Measurements from ENCODE around the gene CHADL. TPM values are rescaled to one million over a fixed set of nuclear protein-coding genes. Genes with fewer than 3 reads are reported as not detected.

Gene CHADL
- total RNA-seq, 5 donors from 2014 or later (not counting 1 experiment from before 2014, with no cell fraction given) = 0.75 to 2.3 (median 1.2) TPM

DNA sequence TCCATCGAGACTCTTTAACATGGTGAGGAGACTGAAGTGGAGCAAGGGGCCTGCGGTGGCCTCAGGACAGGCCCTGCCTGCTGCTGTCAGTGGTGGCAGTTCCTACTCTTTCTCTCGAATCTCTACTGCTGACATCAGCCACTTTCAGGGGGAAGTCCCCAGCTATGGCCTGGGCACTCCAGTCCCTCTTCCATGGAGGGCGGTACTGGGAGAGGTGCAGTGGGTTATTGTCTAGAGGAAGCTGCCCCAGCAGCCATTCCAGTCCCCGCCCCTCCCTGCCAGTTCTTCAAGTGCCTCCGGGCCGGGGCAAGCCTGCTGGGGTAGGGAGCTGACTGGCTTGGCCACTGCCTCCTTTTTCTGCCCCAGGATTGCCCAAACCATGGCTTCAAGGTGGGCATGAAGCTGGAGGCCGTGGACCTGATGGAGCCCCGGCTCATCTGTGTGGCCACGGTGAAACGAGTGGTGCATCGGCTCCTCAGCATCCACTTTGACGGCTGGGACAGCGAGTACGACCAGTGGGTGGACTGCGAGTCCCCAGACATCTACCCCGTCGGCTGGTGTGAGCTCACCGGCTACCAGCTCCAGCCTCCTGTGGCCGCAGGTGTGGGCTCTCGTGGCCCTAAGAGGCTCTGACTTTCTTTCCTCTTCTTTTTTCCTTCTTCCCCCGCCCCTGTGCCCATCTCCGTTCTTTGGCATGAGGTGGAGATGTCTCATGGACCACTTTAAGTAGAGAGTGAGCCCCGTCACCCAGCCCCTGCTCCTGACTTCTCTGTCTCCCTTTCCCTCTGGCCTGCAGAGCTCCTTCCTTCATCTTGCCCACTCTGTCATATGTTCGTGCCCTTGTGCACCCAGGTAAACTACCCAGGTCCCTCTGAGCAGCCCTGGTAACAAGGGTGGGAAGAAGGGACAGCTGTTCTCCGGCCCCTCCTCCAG lies 13.7 kb downstream of the CHADL start:
- no peaks in the 10 kb centered on the region for H3K4me1 Mint-ChIP-seq
- Histone ChIP-seq H3K27ac (ENCODE audit: low read length) (no peak overlapping the region), H3K9me3 (no peaks in the 10 kb centered on the region), H3K36me3 (ENCODE audit: control insufficient read depth in 2 of 2, extremely low read depth in 1 of 2, insufficient read depth in 1 of 2, low read length in 1 of 2) (peaks cover 13 to 84% of the 10 kb centered on the region in 2 donors), H3K4me1 (ENCODE audit: control insufficient read depth in 1 of 2, extremely low read depth in 1 of 2, insufficient read depth in 2 of 2, low read length in 2 of 2) (no peaks in the 10 kb centered on the region), H3K4me3 (ENCODE audit: control insufficient read depth in 1 of 2, extremely low read depth in 1 of 2, low read length in 1 of 2) (no peak overlapping the region), H3K27me3 (replicated peaks in 1 of 2; ENCODE audit: control insufficient read depth in 2 of 2, extremely low read depth in 1 of 2, insufficient read depth in 2 of 2, low read length in 1 of 2) (no peaks in the 10 kb centered on the region)
- no peak overlapping the region for H3K27ac Mint-ChIP-seq
- WGBS (ENCODE audit: insufficient coverage) = 96% methylated on average over 19 of the region's 26 CpGs
- DNase-seq (no peak), ATAC-seq (replicated peaks in 1 of 4) (no peak)
- POLR2A ChIA-PET = interaction anchor here in 1 of 2 donors (0.5 kb wide), 1 partner anchor 696 kb away, joined by 6 read pairs; no protein-coding TSS in a partner anchor
- H3K4me3 Mint-ChIP-seq = no peak overlapping the region
- no peaks in the 10 kb centered on the region for H3K9me3 Mint-ChIP-seq
- no peaks in the 10 kb centered on the region for H3K27me3 Mint-ChIP-seq
- peaks cover 35% of the 10 kb centered on the region for H3K36me3 Mint-ChIP-seq
- CTCF ChIA-PET = no interaction called here

DNA sequence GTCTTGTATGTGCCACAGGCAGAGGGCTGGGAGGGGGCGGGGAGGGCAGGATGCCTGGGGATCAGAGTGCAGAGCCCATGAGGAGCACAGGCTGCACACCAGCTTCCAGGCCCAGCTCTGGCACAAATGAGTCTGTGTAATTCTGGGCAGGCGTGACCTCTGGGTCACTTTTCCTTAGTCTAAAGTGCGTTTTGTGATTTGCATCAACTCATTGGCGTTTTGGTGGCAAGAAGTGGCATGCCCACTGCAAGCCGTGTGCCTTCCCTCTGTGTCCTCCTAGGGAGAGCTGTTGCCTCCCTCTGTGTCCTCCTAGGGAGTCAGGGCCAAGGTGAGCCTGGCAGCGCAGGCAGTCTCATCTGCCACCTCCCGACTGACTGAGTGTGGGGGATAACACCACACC lies 17.2 kb downstream of the CHADL start:
- ChIA-PET CTCF (interaction anchor here (0.5 to 1.1 kb wide), 2 partner anchors 14 to 324 kb away, joined by 3 to 4 read pairs; no protein-coding TSS in a partner anchor), POLR2A (no interaction called here)
- no peaks in the 10 kb centered on the region for H3K27me3 ChIP-seq (replicated peaks in 1 of 2; ENCODE audit: control insufficient read depth in 2 of 2, extremely low read depth in 1 of 2, insufficient read depth in 2 of 2, low read length in 1 of 2)
- ATAC-seq (replicated peaks in 1 of 4) = no peak
- Mint-ChIP-seq H3K4me1 (peaks cover 0 to 4% (median 0%) of the 10 kb centered on the region in 3 donors), H3K36me3 (peaks cover 33% of the 10 kb centered on the region), H3K27ac (no peak overlapping the region), H3K27me3 (no peaks in the 10 kb centered on the region), H3K9me3 (no peaks in the 10 kb centered on the region), H3K4me3 (no peak overlapping the region)
- H3K36me3 ChIP-seq (ENCODE audit: control insufficient read depth in 2 of 2, extremely low read depth in 1 of 2, insufficient read depth in 1 of 2, low read length in 1 of 2) = peaks cover 19 to 86% of the 10 kb centered on the region in 2 donors
- no peaks in the 10 kb centered on the region for H3K4me1 ChIP-seq (ENCODE audit: control insufficient read depth in 1 of 2, extremely low read depth in 1 of 2, insufficient read depth in 2 of 2, low read length in 2 of 2)
- H3K9me3 ChIP-seq = no peaks in the 10 kb centered on the region
- DNase-seq = no peak
- H3K4me3 ChIP-seq (ENCODE audit: control insufficient read depth in 1 of 2, extremely low read depth in 1 of 2, low read length in 1 of 2) = no peak overlapping the region
- 96% methylated on average over 5 of the region's 7 CpGs for WGBS (ENCODE audit: insufficient coverage)
- H3K27ac ChIP-seq (ENCODE audit: low read length) = no peak overlapping the region

DNA sequence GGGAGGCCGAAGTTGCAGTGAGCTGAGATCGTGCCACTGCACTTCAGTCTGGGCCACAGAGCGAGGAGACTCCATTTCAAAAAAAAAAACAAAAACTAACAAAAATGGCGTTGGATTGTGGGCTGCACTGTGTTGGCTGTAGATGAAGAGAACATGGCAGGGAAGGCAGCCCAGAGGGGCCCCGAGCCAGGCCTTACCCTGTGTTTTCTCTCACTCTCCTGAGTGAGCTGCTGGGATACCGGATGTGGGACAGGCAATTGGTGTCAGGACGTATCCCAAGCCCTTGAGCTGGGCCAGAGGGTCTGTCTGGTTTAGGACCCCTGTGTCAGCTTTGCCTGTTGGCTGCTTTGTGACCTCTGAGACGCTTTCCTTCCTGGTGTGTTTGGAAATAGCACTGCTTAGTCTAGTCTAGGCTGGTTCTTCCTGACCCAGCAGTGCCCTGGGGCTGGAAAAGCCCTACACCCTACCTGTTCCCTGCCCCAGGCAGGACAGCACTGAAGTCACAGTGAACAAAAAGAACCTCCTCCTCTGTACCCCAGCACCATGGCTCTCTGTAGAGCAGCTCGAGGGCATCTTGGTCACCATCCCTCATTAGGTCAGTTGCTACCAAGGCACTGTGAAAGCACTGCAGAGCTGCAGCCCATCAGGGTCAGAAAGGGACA lies 17.8 kb downstream of the CHADL start:
- peaks cover 0 to 2% of the 10 kb centered on the region in 2 experiments for H3K4me1 ChIP-seq (ENCODE audit: control insufficient read depth in 1 of 2, extremely low read depth in 1 of 2, insufficient read depth in 2 of 2, low read length in 2 of 2)
- no peak for ATAC-seq (replicated peaks in 1 of 4)
- H3K36me3 ChIP-seq (ENCODE audit: control insufficient read depth in 2 of 2, extremely low read depth in 1 of 2, insufficient read depth in 1 of 2, low read length in 1 of 2) = peaks cover 17 to 82% of the 10 kb centered on the region in 2 donors
- WGBS (ENCODE audit: insufficient coverage) = 97% methylated on average over 5 of the region's 9 CpGs
- POLR2A ChIA-PET = no interaction called here
- H3K27me3 ChIP-seq (replicated peaks in 1 of 2; ENCODE audit: control insufficient read depth in 2 of 2, extremely low read depth in 1 of 2, insufficient read depth in 2 of 2, low read length in 1 of 2) = no peaks in the 10 kb centered on the region
- Mint-ChIP-seq H3K27ac (no peak overlapping the region), H3K9me3 (no peaks in the 10 kb centered on the region), H3K36me3 (peaks cover 33% of the 10 kb centered on the region), H3K4me3 (no peak overlapping the region), H3K4me1 (peaks cover 2 to 5% (median 3%) of the 10 kb centered on the region in 3 donors), H3K27me3 (no peaks in the 10 kb centered on the region)
- CTCF ChIA-PET = interaction anchor here (0.5 to 1.1 kb wide), 2 partner anchors 15 to 323 kb away, joined by 3 to 4 read pairs; no protein-coding TSS in a partner anchor
- no peak overlapping the region for H3K27ac ChIP-seq (ENCODE audit: low read length)
- H3K9me3 ChIP-seq = no peaks in the 10 kb centered on the region
- no peak overlapping the region for H3K4me3 ChIP-seq (ENCODE audit: control insufficient read depth in 1 of 2, extremely low read depth in 1 of 2, low read length in 1 of 2)
- DNase-seq = no peak

DNA sequence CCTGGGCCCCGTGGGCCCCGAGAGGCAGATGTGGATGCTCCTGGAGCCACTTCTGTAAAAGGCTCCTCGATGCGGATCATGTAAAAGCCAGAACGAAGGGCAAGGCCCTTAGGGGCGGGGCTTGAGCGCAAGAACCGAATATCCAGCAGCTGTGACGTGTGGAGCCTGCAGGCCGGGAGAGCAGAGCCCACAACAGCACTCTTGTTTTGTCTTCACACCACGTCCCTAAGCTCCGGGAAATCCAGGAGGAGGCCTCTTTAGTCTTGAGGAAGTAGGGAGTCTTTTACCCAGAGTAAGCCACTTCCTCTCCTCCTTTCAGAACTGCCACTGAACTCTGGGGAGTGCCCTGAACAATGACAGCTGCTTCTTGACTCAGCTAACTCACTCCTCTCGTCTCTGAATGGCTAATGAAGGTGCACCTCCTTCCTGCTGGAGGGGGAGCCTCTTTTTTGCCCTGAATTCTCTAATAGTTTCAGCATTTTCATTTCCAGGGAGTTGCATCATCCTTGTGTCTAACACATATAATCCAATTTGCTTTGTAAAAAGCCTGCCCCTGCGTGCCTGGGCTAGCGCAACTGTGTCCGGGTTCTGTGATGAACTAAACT lies 23.1 kb downstream of the CHADL start:
- DNase-seq (peak in 17 of 35 experiments; percentile 9 to 52 (median 23)), ATAC-seq (replicated peaks in 1 of 4) (peak; percentile 90 to 99 (median 95))
- Mint-ChIP-seq H3K4me1 (peaks cover 16 to 22% (median 21%) of the 10 kb centered on the region in 3 donors), H3K9me3 (no peaks in the 10 kb centered on the region), H3K27me3 (no peaks in the 10 kb centered on the region), H3K27ac (peak overlapping the region; percentile 62 to 82), H3K36me3 (peaks cover 28% of the 10 kb centered on the region), H3K4me3 (peak overlapping the region; percentile 11 to 67 (median 14))
- ChIA-PET CTCF (interaction anchor here in 1 of 2 donors (0.5 to 1.1 kb wide), 2 partner anchors 20 to 295 kb away, joined by 3 read pairs; no protein-coding TSS in a partner anchor), POLR2A (interaction anchor here in 1 of 2 donors (0.6 kb wide), 1 partner anchor 303 kb away, joined by 5 read pairs; no protein-coding TSS in a partner anchor)
- peak overlapping the region in 1 of 2 donors; percentile 5 for H3K4me3 ChIP-seq (ENCODE audit: control insufficient read depth in 1 of 2, extremely low read depth in 1 of 2, low read length in 1 of 2)
- H3K36me3 ChIP-seq (ENCODE audit: control insufficient read depth in 2 of 2, extremely low read depth in 1 of 2, insufficient read depth in 1 of 2, low read length in 1 of 2) = peaks cover 9 to 50% of the 10 kb centered on the region in 2 donors
- no peaks in the 10 kb centered on the region for H3K9me3 ChIP-seq
- peaks cover 0 to 14% of the 10 kb centered on the region in 2 experiments for H3K4me1 ChIP-seq (ENCODE audit: control insufficient read depth in 1 of 2, extremely low read depth in 1 of 2, insufficient read depth in 2 of 2, low read length in 2 of 2)
- H3K27me3 ChIP-seq (replicated peaks in 1 of 2; ENCODE audit: control insufficient read depth in 2 of 2, extremely low read depth in 1 of 2, insufficient read depth in 2 of 2, low read length in 1 of 2) = no peaks in the 10 kb centered on the region
- H3K27ac ChIP-seq (ENCODE audit: low read length) = no peak overlapping the region
- 49% methylated on average over 12 of the region's 16 CpGs for WGBS (ENCODE audit: insufficient coverage)

DNA sequence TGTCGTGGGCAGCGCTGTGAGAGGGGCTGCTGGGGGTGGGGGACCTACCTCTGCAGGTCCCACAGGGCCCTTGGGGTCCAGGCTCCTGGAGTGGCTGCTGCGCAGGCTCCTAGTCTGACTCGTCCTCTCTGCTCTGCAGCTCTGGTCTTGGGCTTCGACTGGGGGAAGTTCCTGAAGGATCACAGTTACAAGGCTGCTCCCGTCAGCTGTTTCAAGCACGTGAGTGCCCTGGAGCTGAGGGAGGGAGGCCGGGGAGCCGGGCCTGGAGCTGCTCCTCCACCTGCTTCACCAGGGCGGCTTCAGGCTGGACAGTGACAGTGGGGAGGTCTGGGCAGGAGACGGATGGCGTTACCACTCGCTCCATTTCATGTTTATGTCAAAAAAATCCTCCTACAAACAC lies 23.7 kb downstream of the CHADL start:
- no peaks in the 10 kb centered on the region for H3K27me3 Mint-ChIP-seq
- H3K4me1 Mint-ChIP-seq = peaks cover 16 to 23% (median 22%) of the 10 kb centered on the region in 3 donors
- 90% methylated on average over 10 of the region's 13 CpGs for WGBS (ENCODE audit: insufficient coverage)
- ChIA-PET POLR2A (interaction anchor here in 1 of 2 donors (0.5 kb wide), 1 partner anchor 71 kb away, joined by 8 read pairs; no protein-coding TSS in a partner anchor), CTCF (interaction anchor here in 1 of 2 donors (1.1 kb wide), 1 partner anchor 21 kb away, joined by 3 read pairs; no protein-coding TSS in a partner anchor)
- no peak for DNase-seq
- no peak for ATAC-seq (replicated peaks in 1 of 4)
- peak overlapping the region; percentile 62 to 82 for H3K27ac Mint-ChIP-seq
- Histone ChIP-seq H3K27me3 (replicated peaks in 1 of 2; ENCODE audit: control insufficient read depth in 2 of 2, extremely low read depth in 1 of 2, insufficient read depth in 2 of 2, low read length in 1 of 2) (no peaks in the 10 kb centered on the region), H3K27ac (ENCODE audit: low read length) (no peak overlapping the region), H3K9me3 (no peaks in the 10 kb centered on the region), H3K36me3 (ENCODE audit: control insufficient read depth in 2 of 2, extremely low read depth in 1 of 2, insufficient read depth in 1 of 2, low read length in 1 of 2) (peaks cover 9 to 46% of the 10 kb centered on the region in 2 donors), H3K4me1 (ENCODE audit: control insufficient read depth in 1 of 2, extremely low read depth in 1 of 2, insufficient read depth in 2 of 2, low read length in 2 of 2) (peaks cover 0 to 14% of the 10 kb centered on the region in 2 experiments), H3K4me3 (ENCODE audit: control insufficient read depth in 1 of 2, extremely low read depth in 1 of 2, low read length in 1 of 2) (no peak overlapping the region)
- no peak overlapping the region for H3K4me3 Mint-ChIP-seq
- H3K9me3 Mint-ChIP-seq = no peaks in the 10 kb centered on the region
- H3K36me3 Mint-ChIP-seq = peaks cover 30% of the 10 kb centered on the region

DNA sequence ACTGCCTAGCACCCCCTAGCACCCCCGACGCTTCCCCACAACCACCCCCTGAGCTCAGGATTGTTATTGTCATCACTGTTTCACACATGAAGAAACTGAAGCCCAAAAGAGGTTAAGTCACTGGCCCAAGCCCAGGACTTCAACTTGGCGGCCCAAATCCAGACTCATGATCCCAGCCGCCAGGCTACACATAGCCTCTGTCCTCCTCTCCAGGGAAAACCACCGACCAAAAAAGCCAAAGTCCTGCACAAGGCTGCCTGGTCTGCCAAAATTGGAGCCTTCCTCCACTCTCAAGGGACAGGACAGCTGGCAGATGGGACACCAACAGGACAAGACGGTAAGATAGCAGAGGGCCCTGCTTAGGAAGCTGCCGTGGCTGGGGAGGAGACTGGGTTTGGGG lies 24.8 kb downstream of the CHADL start:
- no peaks in the 10 kb centered on the region for H3K9me3 Mint-ChIP-seq
- H3K27me3 Mint-ChIP-seq = no peaks in the 10 kb centered on the region
- peaks cover 16 to 23% (median 22%) of the 10 kb centered on the region in 3 donors for H3K4me1 Mint-ChIP-seq
- peaks cover 27% of the 10 kb centered on the region for H3K36me3 Mint-ChIP-seq
- H3K27ac Mint-ChIP-seq = no peak overlapping the region
- CTCF ChIA-PET = no interaction called here
- 92% methylated on average over 2 of the region's 7 CpGs for WGBS (ENCODE audit: insufficient coverage)
- POLR2A ChIA-PET = no interaction called here
- H3K4me3 Mint-ChIP-seq = no peak overlapping the region
- no peak for DNase-seq
- no peak overlapping the region for H3K4me3 ChIP-seq (ENCODE audit: control insufficient read depth in 1 of 2, extremely low read depth in 1 of 2, low read length in 1 of 2)
- H3K27ac ChIP-seq (ENCODE audit: low read length) = no peak overlapping the region
- ATAC-seq (replicated peaks in 1 of 4) = no peak
- H3K4me1 ChIP-seq (ENCODE audit: control insufficient read depth in 1 of 2, extremely low read depth in 1 of 2, insufficient read depth in 2 of 2, low read length in 2 of 2) = peaks cover 0 to 14% of the 10 kb centered on the region in 2 experiments
- no peaks in the 10 kb centered on the region for H3K27me3 ChIP-seq (replicated peaks in 1 of 2; ENCODE audit: control insufficient read depth in 2 of 2, extremely low read depth in 1 of 2, insufficient read depth in 2 of 2, low read length in 1 of 2)
- H3K9me3 ChIP-seq = no peaks in the 10 kb centered on the region
- H3K36me3 ChIP-seq (ENCODE audit: control insufficient read depth in 2 of 2, extremely low read depth in 1 of 2, insufficient read depth in 1 of 2, low read length in 1 of 2) = peaks cover 14 to 43% of the 10 kb centered on the region in 2 donors
